GDM1 (cell line): Measurements from ENCODE around the gene UBE2E1.
"Not testable (repeated sequence)": the region's sequence is repeated elsewhere in the genome, so short reads cannot be mapped to it uniquely, and the experiment has no call there.

ENCODE experiments used
- DNase-seq: peaks from one replicate; lab custom pipeline; 2025; lab: John Stamatoyannopoulos, UW

The UBE2E1 gene

DNA sequence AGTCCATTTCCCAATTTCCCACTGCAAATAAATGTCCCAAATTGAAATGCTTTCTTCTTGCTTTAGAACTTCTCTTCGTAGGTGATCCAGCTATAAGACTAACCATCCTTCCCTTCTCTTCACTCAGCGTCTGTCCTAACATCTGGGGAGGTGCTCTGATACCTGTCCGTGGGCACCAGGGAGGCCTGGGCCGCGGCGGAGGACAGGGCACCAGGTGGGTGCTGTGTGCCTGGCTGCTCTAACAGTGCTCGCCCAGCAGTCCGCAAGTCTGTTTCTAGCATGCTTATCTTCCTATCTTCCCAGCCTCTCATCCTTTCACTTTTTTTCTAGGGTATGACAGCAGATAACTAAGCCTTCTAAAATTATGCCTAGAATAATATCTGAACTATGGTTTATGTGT lies 73.7 kb downstream of the UBE2E1 start:
- DNase-seq, result no peak

DNA sequence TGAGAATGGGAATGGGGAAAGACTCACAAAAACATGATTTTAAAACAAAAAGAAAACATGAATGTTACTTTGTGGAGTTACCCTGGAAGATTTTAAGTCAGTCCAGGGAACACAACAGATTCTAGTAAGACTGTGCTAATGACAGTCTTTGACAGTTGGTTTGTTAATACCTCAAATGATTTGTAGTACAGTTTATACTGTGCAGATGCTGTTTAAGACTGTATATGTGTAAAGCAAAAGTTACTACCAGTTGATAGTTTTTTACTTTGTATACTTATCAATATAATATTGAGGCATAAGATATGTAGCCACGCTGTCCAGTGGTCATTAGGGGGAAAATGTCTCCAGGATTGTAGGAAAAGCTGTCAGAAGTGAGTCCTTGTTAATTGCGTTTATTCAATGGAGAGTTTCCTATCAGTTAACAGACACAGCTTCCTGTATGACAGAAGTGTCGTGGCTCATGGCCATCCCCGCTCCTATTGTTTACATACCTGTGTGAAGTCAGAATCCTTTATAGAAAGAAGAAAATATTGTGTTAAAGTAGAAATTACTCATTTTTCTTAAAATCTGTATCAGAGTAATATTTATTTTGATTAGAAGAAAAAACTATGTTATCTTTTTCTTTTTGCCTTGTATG lies 75.1 kb downstream of the UBE2E1 start:
- DNase-seq, result no peak

DNA sequence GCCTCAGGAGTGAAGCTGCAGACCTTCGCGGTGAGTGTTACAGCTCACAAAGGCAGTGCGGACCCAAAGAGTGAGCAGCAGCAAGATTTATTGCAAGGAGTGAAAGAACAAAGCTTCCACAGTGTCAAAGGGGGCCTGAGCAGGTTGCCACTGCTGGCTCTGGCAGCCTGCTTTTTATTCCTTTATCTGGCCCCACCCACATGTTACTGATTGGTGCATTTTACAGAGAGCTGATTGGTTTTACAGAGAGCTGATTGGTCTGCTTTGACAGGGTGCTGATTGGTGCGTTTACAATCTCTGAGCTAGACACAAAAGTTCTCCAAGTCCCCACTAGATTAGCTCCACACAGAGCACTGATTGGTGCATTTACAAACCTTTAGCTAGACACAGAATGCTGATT lies 76.2 kb downstream of the UBE2E1 start:
- not testable (repeated sequence) for DNase-seq

DNA sequence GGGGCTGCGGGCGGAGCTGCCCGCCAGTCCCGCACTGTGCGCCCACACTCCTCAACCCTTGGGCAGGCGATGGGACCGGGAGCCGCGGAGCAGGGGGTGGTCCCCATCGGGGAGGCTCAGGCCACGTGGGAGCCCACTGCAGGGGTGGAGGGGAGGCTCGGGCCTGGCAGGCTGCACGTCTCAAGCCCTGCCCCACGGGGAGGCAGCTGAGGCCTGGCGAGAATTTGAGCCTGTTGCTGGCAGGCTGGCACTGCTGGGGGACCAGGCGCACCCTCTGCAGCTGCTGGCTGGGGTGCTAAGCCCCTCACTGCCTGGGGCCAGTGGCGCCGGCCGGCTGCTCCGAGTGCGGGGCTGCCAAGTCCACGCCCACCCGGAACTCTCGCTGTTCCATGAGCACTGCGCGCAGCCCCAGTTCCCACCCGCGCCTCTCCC lies 76.7 kb downstream of the UBE2E1 start:
- DNase-seq, result no peak

DNA sequence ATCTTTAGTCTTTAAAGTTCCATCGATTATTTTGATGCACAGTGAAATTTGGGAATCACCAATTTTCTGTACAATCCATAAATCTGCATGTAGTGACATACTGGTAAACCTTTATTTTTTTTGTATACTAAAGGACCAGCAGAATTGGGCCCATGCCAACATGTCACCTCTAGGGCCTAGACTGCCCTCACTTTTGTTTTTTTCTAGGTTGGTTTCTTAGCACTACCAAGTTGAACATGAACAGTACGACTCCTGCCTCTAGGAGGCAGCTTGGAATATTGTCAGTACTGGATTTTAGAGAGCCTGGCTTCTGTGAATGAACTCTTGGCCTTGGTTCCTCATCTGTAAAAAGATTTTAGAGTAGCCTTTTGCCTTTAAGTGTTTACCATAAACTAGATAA lies 78.7 kb downstream of the UBE2E1 start:
- no peak for DNase-seq

DNA sequence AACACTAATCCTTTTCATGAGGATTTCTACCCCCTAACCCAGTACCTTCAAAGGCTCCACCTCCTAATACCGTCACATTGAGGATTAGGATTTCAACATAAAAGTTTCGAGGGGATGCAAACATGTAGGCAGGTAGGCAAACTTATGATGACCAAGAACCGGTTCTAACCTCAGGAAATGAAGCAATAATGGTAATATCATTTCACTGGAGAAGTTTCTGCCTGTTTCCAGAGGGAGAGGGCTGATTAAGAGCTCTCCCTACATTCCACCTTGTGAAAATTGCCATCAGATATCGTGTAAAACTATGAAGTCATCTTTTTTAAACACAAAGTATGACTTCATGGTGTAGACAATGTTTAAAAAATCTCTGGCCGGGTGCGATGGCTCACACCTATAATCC lies 79.5 kb downstream of the UBE2E1 start:
- DNase-seq, result no peak

DNA sequence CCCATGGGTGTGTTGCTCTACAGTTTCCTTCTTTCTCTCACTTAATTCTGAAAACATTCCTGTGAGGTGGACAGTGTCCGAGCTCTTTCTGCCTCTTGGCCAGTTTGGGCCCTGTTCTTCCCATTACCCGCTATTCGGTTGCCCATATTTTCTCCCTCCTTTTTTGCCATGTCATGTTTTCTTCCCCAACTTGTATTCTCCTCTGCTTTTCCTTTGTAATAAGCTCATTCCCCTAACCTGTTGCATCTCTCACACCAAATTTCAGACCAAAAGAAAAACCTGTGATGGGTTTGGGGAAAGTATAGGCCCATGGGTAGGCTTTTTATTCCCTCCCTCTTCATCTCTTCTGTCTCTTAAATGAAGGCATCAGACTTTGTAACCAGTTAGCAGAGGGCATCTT lies 80.6 kb downstream of the UBE2E1 start:
- no peak for DNase-seq

DNA sequence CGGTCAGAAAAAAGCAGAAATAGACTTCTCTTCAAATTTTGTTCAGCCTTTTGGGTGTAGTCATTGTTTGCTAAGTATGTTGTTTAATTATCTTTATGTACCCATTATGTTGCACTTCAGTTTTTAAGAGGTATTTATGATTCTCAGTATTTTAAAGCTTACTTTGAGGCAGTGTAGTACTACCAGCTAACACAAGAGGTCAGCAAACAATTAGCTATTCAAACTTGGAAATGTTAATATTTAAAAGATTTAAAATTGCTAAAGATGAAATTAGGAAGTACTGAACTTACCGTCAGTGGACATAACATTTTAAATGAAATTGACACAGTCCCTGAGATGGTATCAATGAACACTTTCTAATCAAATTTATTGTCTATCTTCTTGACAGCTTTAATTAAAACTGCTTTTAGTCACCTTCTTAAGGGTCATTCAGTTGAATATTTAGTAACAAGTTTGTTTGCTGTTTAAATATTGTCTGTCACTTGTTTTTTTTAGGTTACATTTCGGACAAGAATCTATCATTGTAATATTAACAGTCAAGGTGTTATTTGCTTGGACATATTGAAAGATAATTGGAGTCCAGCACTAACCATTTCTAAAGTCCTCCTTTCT lies 83.0 kb downstream of the UBE2E1 start:
- no peak for DNase-seq

DNA sequence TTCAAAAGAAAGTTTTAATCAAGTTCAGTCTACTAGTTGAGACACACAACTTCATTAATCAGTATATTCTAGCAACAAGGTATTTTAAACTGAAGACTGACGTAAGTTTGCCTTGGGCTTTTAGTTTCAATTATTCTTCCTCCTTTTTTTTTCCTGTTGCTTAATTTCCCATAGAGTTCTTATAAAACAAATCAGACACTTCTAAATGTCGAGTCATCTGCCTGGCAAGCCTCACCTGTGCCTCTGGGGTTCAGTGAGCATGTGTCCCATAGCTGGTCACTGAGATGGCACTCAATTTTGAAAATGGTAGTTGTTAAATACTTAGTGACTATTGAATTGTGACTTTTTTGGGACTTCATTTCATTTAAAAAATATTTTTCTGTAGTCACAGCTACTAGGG lies 83.6 kb downstream of the UBE2E1 start:
- no peak for DNase-seq

DNA sequence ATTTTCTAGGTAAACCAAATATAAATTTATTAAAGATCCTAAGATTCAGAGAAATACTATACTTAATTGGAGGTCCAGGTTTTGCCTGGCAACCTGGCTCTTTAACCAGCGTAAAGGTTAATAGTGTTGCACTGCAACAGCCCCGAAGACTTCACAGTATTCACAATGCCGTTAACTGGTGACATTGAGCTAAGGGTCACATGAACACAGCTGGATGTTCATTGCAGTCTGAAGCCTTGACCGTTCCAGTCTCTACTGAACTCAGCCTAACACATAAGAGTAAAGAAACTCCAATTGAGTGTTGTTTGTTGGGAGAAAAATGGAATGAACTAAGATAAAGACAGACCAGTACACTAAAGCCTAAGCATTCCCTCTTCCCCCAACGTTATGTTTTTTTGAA lies 84.2 kb downstream of the UBE2E1 start:
- no peak for DNase-seq

DNA sequence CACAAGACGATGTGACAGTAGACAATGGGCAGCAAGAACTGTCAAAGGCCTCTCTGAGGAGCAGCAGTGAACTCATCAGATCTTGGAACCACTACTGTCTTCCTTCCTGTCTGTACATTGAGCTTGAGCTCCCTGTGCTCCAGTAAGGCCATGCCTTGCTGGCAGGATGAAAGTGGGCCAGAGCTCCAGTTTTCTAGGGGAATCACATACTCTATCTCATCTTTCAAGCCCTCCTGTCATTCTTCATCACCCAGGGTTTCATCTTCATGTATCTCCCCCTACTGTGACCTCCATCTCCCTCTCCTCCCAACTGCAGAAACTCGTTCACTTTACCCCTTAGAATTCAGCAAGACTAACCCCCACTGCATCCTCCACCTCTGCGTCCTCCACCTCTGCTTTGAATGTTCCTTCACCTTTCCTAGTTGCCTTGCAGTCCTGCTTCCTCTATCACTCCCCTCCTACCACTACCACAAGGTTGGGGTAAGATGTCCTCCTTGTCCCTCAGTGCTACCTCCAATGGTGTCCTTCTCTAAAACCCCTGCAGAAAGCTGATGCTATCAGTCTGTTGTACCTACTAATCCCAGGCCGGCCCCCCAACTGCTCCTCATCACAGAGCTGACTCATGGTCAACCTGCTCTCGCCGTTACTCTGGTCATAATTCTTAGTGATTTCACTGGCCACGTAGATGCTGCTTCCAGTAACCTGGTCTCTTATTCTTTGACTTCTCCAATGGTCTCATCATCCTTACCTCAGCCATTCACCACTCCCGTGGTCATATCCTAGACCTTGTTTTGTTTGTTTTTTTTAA lies 88.7 kb downstream of the UBE2E1 start:
- no peak for DNase-seq

DNA sequence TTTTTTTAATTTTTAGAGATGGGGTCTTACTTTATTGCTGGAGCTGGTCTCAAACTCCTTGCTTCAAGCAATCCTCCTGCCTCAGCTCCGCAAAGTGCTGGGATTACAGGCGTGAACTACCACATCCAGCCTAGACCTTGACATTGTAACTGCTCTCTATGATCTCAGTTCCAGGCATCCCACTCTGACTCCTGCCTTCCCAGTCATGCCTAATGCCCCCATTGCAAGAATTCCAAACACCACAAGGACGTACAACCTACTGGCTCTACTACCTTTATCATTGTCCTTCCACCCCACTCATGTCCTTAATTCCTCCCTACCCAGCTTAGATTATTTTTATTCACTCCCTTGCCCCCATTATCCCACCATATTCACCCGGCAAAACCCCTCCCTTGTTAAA lies 89.4 kb downstream of the UBE2E1 start:
- no peak for DNase-seq

DNA sequence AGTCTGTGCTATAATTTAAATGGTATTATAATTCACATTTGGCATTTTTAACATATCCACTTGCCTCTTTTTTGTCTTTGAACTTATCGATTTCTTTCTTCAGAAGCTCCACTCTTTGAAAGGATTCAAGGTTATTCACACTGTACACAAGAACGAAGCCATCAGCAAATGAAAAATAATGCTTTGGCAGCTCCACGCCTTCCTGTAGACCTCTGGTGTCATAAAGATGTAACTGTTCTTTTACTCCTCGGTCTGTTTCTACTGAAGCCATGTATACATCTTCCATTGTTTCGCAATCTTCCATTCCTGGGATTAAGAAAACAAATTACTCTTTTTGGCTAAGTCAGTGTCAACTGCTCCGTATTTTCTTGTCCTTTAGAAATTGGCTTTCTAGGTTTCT lies 95.0 kb downstream of the UBE2E1 start:
- DNase-seq, result no peak

DNA sequence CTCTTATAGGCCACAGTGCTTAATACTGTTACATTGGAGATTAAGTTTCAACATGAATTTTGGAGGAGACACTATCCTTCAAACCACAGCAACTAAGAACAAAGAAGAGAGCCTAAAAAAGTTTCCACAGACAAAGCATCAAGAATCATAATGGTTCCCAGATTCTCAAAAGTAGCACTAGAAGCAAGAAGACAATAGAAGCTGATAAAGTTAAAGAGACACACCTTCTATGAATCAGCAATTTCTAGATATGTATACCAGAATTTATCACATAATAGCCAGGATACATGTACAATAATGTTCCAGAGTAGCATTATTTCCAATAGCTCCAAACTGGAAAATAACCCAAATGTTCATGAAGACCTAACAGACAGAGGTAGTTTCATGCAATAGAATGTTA lies 98.8 kb downstream of the UBE2E1 start:
- no peak for DNase-seq

DNA sequence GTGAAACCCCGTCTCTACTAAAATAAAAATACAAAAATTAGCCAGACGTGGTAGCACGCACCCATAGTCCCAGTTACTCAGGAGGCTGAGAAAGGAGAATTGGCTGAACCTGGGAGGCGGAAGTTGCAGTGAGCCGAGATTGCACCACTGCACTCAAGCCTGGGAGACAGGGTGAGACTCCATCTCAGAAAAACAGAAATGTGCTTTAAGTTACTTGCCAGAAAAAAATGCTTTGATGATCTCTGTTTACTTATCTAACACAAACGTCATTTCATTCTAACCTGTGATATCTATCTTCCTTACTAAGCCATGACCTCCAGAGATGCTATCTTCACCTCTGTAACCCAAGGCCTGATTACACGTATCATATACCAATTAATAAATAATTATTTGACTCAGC lies 103.6 kb downstream of the UBE2E1 start:
- DNase-seq, result no peak

DNA sequence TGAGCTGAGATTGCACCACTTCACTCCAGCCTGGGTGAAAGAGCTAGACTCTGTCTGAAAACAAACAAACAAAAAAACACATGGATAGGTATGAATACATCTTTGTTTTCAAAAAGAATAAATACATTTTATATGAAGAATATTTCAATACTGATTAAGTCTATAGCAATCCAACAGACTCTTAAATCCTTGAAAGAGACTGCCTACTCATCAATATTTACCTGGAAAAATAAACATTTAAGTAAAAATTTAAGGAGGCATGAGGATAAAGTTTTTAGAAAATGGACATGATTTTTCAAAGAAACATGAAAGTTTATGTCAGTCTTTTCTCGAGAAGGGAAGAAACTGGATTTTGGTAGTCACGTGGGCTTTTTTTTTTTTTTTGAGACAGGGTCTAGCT lies 105.6 kb downstream of the UBE2E1 start:
- no peak for DNase-seq

DNA sequence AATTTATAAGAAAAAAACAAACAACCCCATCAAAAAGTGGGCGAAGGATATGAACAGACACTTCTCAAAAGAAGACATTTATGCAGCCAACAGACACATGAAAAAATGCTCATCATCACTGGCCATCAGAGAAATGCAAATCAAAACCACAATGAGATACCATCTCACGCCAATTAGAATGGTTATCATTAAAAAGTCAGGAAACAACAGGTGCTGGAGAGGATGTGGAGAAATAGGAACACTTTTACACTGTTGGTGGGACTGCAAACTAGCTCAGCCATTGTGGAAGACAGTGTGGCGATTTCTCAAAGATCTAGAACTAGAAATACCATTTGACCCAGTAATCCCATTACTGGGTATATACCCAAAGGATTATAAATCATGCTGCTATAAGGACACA lies 106.6 kb downstream of the UBE2E1 start:
- DNase-seq, result not testable (repeated sequence)

DNA sequence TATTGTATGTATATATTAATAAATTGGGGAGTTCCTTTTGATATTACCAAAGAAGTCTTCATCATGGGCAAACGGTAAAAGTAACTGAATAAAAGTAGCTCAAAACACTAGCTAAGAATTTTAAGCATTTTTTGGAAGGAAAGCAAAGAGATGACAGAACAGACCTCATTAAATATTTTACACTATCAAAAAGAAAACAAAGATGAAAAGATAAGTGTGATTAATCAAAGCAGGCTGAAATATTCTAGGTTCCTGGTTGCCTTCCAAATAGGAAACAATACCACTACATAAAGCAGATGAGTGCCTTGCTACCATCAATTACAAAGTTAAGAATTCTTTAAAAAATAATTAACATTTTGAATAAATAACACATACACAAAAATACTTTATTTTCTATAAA lies 107.4 kb downstream of the UBE2E1 start:
- DNase-seq, result no peak

DNA sequence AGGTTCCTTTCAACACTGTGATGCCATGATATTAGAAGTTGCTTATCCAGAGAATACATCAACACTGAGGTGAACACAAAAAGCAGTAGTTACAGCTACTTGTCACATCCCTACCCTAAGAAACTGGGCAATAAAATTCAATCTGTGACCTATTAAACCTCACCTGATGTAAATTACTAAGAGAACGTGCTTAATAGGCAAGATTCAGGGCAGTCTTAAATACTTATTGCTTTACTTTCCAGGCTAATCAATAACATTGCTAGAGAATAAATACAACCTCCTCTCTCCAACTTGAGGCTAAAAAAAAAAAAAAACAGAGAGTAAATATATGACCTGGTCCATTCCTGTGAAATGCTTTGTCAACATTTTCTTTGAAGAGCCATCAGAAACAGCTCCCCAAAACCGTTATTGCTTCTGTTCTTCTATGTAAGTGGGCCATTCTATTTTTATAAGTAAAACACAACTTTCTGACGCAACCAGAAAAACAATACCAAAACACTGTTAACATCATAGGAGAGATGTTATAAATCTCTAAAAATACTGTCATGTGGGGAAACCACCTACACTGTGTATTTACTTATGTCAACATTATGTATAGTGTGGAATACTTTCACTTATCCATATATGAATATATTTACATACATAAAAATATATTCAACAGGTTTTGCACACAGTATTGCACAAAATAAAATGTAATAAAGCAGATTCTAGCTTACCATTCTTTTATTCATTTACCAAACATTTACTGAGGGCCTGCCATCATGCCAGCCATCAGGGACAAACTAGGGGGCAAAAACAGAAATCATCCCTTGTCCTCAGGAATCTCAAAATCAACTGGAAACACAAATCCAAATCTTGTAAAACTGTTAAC lies 108.4 kb downstream of the UBE2E1 start:
- no peak for DNase-seq

DNA sequence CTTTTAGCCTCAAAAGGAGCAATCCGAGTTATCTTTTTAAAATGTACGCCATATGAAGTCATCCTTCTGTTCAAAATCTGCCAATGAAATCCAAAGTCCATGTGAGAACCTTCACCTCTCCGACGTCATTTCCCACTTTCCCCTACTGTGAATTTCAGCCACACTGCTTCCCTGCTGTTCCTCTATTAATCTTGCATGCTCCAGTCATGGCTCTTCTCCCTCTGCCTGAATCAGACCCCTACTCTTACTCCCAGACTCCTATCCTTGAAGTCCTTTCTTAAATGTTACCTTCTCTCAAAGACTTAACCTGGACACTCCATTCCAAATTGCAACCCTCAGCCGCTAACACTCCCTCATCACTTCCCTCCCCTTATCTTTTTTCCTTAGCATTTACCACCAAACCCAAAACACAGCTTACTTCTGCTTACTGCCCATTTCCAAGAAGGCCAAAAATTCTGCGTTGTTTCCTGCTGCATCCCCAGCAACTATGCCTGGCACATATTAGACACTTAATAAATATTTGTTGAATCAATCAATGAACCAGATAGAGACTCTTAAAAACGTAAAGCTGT lies 109.9 kb downstream of the UBE2E1 start:
- no peak for DNase-seq

DNA sequence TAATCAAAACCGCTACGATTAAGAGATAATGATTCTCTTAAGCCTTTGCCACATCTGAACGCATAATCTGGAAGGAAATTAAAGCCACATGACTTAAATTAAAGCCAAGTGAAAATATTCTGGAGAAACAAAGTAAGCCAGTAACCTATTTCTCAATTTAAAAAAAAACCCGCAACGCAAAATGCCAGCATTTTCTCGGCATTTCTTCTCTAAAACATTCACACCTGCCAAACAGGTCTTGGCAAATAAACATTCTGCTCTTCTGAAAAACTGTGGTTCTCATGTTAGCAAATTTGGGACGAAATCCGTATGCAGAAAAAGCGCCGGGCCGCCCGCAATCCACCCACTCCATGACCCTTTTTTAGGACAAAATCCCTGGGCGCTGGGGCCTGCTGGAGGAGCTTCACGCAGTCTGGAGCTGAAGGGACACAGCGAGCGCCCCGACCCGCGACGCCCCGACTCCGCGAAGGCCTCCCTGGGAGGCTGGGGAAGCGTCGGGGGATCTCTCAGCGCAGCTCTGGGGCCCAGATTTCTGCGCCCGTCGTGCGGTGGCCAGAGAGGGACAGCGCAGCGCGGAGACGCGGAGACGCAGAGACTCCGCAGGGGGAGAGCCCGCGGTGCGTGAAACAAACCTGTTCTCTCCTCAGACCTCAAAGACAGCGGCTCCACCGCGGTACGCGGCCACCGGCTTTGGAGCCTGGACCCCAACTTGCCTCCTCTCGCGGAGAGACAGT lies 110.6 kb downstream of the UBE2E1 start:
- DNase-seq, result no peak
